HepG2 (cell line): ENCODE data around the gene RNF222. TPM values are rescaled to one million over a fixed set of nuclear protein-coding genes. Genes with fewer than 3 reads are reported as not detected.

Experiments
- ATAC-seq: fragments of 200-7000 bp; cut with Tn5 transposase; 3 replicates; pipeline ENCODE4 v1.9.1; 2020; ENCODE audit warnings: mild to moderate bottlenecking, moderate library complexity
- BruUV-seq: library from RNA; stranded (reverse); fragments of 400-500 nt; replicated peaks from 2 replicates; lab custom pipeline; 2021; lab: Mats Ljungman, UMichigan
- CTCF ChIA-PET: fragments of 300-600 bp; formaldehyde crosslinking; extraction: SDS; loops from one replicate; lab custom pipeline; 2021; ENCODE audit warnings: low total read pairs, inconsistent platforms, low intra/inter-chr PET ratio; lab: Yijun Ruan, JAX
- POLR2A ChIA-PET: fragments of 350-600 bp; sonication (Branson Sonifier 250); formaldehyde crosslinking; loops from one replicate; lab custom pipeline; 2020; ENCODE audit warnings: antibody characterized with exemption, inconsistent platforms; lab: Yijun Ruan, JAX
- DNase-seq: peaks from one replicate; pipeline ENCODE4 v3.0.0-alpha.2; 2015; ENCODE audit warnings: low spot score
- FAIRE-seq: peaks from 3 replicates; lab custom pipeline; 2011; peaks lifted over from hg19 to GRCh38; lab: Jason Lieb, UNC
- H2AFZ ChIP-seq: one replicate; pipeline ENCODE4 v1.6.1; 2011; ENCODE audit warnings: low read length, inconsistent platforms
- H3K27ac ChIP-seq: fragments of 300-600 bp; 3 replicates; pipeline ENCODE4 v1.8.0; 2011; ENCODE audit warnings: mixed run types, mild to moderate bottlenecking, mixed read lengths, low read length, inconsistent platforms; ENCODE audit not compliant: insufficient read depth; ENCODE audit errors: extremely low read length
- H3K27me3 ChIP-seq, 2 experiments: fragments of 200-600 bp in 1 of 2; 2 replicates in 1 of 2; 3 replicates in 1 of 2; pipeline versions ENCODE4 v1.6.0 to v1.8.0; 2011; ENCODE audit warnings: low read length in 2 of 2, mild to moderate bottlenecking in 2 of 2, moderate library complexity in 2 of 2, inconsistent platforms in 1 of 2; ENCODE audit not compliant: insufficient read depth in 2 of 2, control insufficient read depth in 1 of 2
- H3K36me3 ChIP-seq, 2 experiments: fragments of 200-600 bp in 1 of 2; replicated peaks in 1 of 2; 2 replicates in 1 of 2; 3 replicates in 1 of 2; pipeline versions ENCODE4 v1.5.1 to v1.8.0; 2011; ENCODE audit warnings: low read length in 2 of 2, inconsistent platforms in 1 of 2; ENCODE audit not compliant: insufficient read depth in 2 of 2, control insufficient read depth in 1 of 2
- H3K4me1 ChIP-seq: 2 replicates; pipeline ENCODE4 v1.5.1; 2012; ENCODE audit warnings: low read length, inconsistent platforms; ENCODE audit not compliant: insufficient read depth
- H3K4me2 ChIP-seq: 2 replicates; pipeline ENCODE4 v1.6.0; 2011; ENCODE audit warnings: low read depth, low read length, inconsistent platforms
- H3K4me3 ChIP-seq, 3 experiments: fragments of 200-600 bp in 1 of 3; sonication (generic), shearing (Covaris generic) in 1 of 3; replicated peaks in 1 of 3; 2 replicates each; pipeline ENCODE4 v1.5.1; 2011 to 2016; ENCODE audit warnings: low read length in 3 of 3, inconsistent platforms in 2 of 3, low read depth in 2 of 3, mild to moderate bottlenecking in 2 of 3, control low read depth in 1 of 3, mixed read lengths in 1 of 3; ENCODE audit not compliant: insufficient read depth in 1 of 3
- H3K79me2 ChIP-seq: one replicate; pipeline ENCODE4 v1.6.1; 2011; ENCODE audit warnings: low read length, inconsistent platforms; ENCODE audit not compliant: insufficient read depth
- H3K9ac ChIP-seq: 2 replicates; pipeline ENCODE4 v1.6.0; 2011; ENCODE audit warnings: mild to moderate bottlenecking, low read depth, low read length, inconsistent platforms; ENCODE audit not compliant: insufficient read depth
- H3K9me3 ChIP-seq: 2 replicates; pipeline ENCODE4 v1.5.1; 2012; ENCODE audit warnings: mild to moderate bottlenecking, low read length
- H4K20me1 ChIP-seq: 2 replicates; pipeline ENCODE4 v1.6.0; 2011; ENCODE audit warnings: inconsistent platforms, mild to moderate bottlenecking, low read length, moderate library complexity; ENCODE audit not compliant: insufficient read depth
- ATAD3A ChIP-seq: sonication (generic); formaldehyde crosslinking; IDR thresholded peaks from 2 replicates; pipeline ENCODE4 v1.4.0; 2020; ENCODE audit warnings: missing genetic modification reagents
- FLYWCH1 ChIP-seq: sonication (generic); formaldehyde crosslinking; IDR thresholded peaks from 2 replicates; pipeline ENCODE4 v1.8.1; 2023; ENCODE audit warnings: mild to moderate bottlenecking, missing genetic modification reagents
- GATA4 ChIP-seq: sonication (generic); IDR thresholded peaks from 2 replicates; pipeline ENCODE4 v1.6.1; 2016; ENCODE audit warnings: antibody characterized with exemption, low read depth, borderline replicate concordance
- HNRNPLL ChIP-seq: fragments of 200-400 bp; formaldehyde crosslinking; IDR thresholded peaks from 2 replicates; pipeline ENCODE4 v1.6.1; 2017; ENCODE audit warnings: mild to moderate bottlenecking, low read depth, low read length; ENCODE audit not compliant: poor library complexity, severe bottlenecking
- SMAD1 ChIP-seq: sonication (generic); formaldehyde crosslinking; IDR thresholded peaks from 2 replicates; pipeline ENCODE4 v1.4.0; 2020; ENCODE audit warnings: missing genetic modification reagents, low read depth, mild to moderate bottlenecking, borderline replicate concordance
- STAG1 ChIP-seq: sonication (generic); formaldehyde crosslinking; IDR thresholded peaks from 2 replicates; pipeline ENCODE4 v1.4.0; 2020; ENCODE audit warnings: missing genetic modification reagents
- ZFX ChIP-seq: sonication (generic); formaldehyde crosslinking; IDR thresholded peaks from 2 replicates; pipeline ENCODE4 v1.4.0; 2020; ENCODE audit warnings: mild to moderate bottlenecking, low read depth, missing genetic modification reagents, moderate library complexity
- ZMYM4 ChIP-seq: sonication (generic); formaldehyde crosslinking; IDR thresholded peaks from 2 replicates; pipeline ENCODE4 v1.8.1; 2023; ENCODE audit warnings: mild to moderate bottlenecking, missing genetic modification reagents
- ZNF232 ChIP-seq: sonication (generic); formaldehyde crosslinking; IDR thresholded peaks from 2 replicates; pipeline ENCODE4 v1.4.0; 2020; ENCODE audit warnings: missing genetic modification reagents, borderline replicate concordance
- ZNF260 ChIP-seq: sonication (generic); formaldehyde crosslinking; IDR thresholded peaks from 2 replicates; pipeline ENCODE4 v1.4.0; 2020; ENCODE audit warnings: missing genetic modification reagents, low read depth, mild to moderate bottlenecking, borderline replicate concordance
- ZNF274 ChIP-seq: sonication (generic); formaldehyde crosslinking; IDR thresholded peaks from 2 replicates; pipeline ENCODE4 v1.5.1; 2020; ENCODE audit warnings: mild to moderate bottlenecking, missing genetic modification reagents
- ZNF563 ChIP-seq: sonication (generic); formaldehyde crosslinking; IDR thresholded peaks from 2 replicates; pipeline ENCODE4 v1.8.0; 2022; ENCODE audit warnings: mild to moderate bottlenecking, moderate library complexity, missing genetic modification reagents
- ZSCAN21 ChIP-seq: sonication (generic); formaldehyde crosslinking; IDR thresholded peaks from 2 replicates; pipeline ENCODE4 v1.8.0; 2022; ENCODE audit warnings: mild to moderate bottlenecking, missing genetic modification reagents, moderate library complexity, borderline replicate concordance
- ZSCAN22 ChIP-seq: sonication (generic); formaldehyde crosslinking; IDR thresholded peaks from 2 replicates; pipeline ENCODE4 v1.4.0; 2020; ENCODE audit warnings: mild to moderate bottlenecking, missing genetic modification reagents
- WGBS: methylation state at CpG from one replicate; pipeline ENCODE4 v1.1.6; 2017; ENCODE audit warnings: low lambda C conversion rate; 5-methylcytosine and 5-hydroxymethylcytosine counted together
- in situ Hi-C: cut with HindIII; loops from 2 replicates; pipeline ENCODE4 v1.10.0; 2017; ENCODE audit warnings: low pct_unique_long_range_greater_than_20kb; ENCODE audit not compliant: extremely low pct_ligation_motif_present
- intact Hi-C: fragments of 100-400 bp; cut with micrococcal nuclease; formaldehyde crosslinking; loops from one replicate; pipeline ENCODE4 v1.10.0; 2022; ENCODE audit not compliant: unreplicated experiment
- polyA plus RNA-seq, 8 experiments: library from polyadenylated mRNA; depleted of rRNA in 3 of 8; stranded (reverse) in 7 of 8; unstranded in 1 of 8; fragments of >200 nt; fragmentation: Illumina TruSeq in 4 of 8; extraction: Trizol in 4 of 8; gene quantifications; 2 replicates each; pipeline versions ENCODE4 v1.2.1 to v1.2.3, GENCODE V29; 2011 to 2016; ENCODE audit warnings: low read depth in 4 of 8, missing spikeins in 1 of 8, mixed read lengths in 1 of 8; ENCODE audit not compliant: insufficient read depth in 1 of 8
- total RNA-seq, 5 experiments: library from RNA; depleted of rRNA; stranded (reverse); fragments of >200 nt; fragmentation: Illumina TruSeq; extraction: Trizol; gene quantifications; 2 replicates each; pipeline ENCODE4 v1.2.3, GENCODE V29; 2016; ENCODE audit warnings: low read depth in 1 of 5
- TF ChIP-seq, protein P1 (sequence below): sonication (generic); formaldehyde crosslinking; IDR thresholded peaks from 2 replicates; pipeline ENCODE4 v1.5.0; 2020; ENCODE audit warnings: missing genetic modification reagents

The RNF222 gene
- total and polyA plus RNA-seq, 2 of the 13 experiments (the other 11 are each of a cell fraction or from before 2014, with no cell fraction given), result not detected

DNA sequence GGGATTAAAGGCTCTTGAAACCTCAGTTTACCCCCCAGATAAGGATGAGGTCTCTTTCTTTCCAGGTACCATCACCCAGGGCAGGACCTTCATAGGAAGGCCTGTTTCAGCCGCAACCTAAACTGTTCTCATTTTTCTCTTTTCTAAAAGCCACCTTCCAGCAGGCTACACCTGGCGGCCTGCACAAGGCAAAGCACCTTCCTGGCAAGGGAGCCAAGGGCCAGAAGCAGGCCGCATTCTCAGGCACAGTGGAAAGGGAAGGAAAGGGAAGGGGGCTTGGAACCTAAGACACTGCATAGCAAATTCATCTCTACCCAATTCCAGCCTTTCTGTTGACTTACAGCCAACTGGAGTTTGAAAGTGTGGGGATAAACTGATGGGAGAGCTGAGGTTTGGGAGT lies 29.2 kb upstream of the RNF222 start:
- FAIRE-seq (no peak), DNase-seq (no peak), ATAC-seq (no peak)
- H2AFZ ChIP-seq, result no peak overlapping the region
- H3K36me3 ChIP-seq, result no peaks in the 10 kb centered on the region
- ChIA-PET POLR2A (interaction anchor here (3.9 kb wide), 1 partner anchor 9 kb away, joined by 14 read pairs; the partner anchor contains the start of gene NDEL1), CTCF (no interaction called here)
- no peaks in the 10 kb centered on the region for H4K20me1 ChIP-seq
- H3K27ac ChIP-seq, result no peak overlapping the region
- H3K9me3 ChIP-seq, result no peaks in the 10 kb centered on the region
- H3K4me2 ChIP-seq, result no peak overlapping the region
- 97% methylated on average over 3 of the region's 3 CpGs for WGBS
- H3K79me2 ChIP-seq, result no peaks in the 10 kb centered on the region
- no peaks in the 10 kb centered on the region for H3K27me3 ChIP-seq
- H3K4me3 ChIP-seq, result no peak overlapping the region
- TF ChIP-seq ZNF563 (CRISPR knock-in tag) (no peak), ZNF274 (no peak), GATA4 (no peak), SMAD1 (CRISPR knock-in tag) (no peak), ZNF260 (no peak)
- TF ChIP-seq, protein P1, sequence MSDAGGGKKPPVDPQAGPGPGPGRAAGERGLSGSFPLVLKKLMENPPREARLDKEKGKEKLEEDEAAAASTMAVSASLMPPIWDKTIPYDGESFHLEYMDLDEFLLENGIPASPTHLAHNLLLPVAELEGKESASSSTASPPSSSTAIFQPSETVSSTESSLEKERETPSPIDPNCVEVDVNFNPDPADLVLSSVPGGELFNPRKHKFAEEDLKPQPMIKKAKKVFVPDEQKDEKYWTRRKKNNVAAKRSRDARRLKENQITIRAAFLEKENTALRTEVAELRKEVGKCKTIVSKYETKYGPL, result no peak
- peaks cover 60% of the 10 kb centered on the region for H3K4me1 ChIP-seq
- intact Hi-C loops (no loop called here), in situ Hi-C loops (no loop called here)
- BruUV-seq, result no TSS peak
- no peak overlapping the region for H3K9ac ChIP-seq

- ATAC-seq, result no peak
- BruUV-seq, result no TSS peak
- no peaks in the 10 kb centered on the region for H3K36me3 ChIP-seq
- 60% methylated on average over 6 of the region's 6 CpGs for WGBS
- H3K4me1 ChIP-seq, result peaks cover 60% of the 10 kb centered on the region
- H3K4me3 ChIP-seq, result no peak overlapping the region
- TF ChIP-seq ZMYM4 (CRISPR knock-in tag) (no peak), ATAD3A (CRISPR knock-in tag) (no peak), ZFX (no peak), ZSCAN22 (CRISPR knock-in tag) (no peak), STAG1 (CRISPR knock-in tag) (no peak), FLYWCH1 (CRISPR knock-in tag) (no peak), ZNF232 (CRISPR knock-in tag) (no peak), ZSCAN21 (CRISPR knock-in tag) (no peak), HNRNPLL (no peak)
- TF ChIP-seq, all 625 proteins: peak for 0
- H4K20me1 ChIP-seq, result no peaks in the 10 kb centered on the region
- POLR2A ChIA-PET, result interaction anchor here (3.9 kb wide), 1 partner anchor 9 kb away, joined by 14 read pairs; the partner anchor contains the start of gene NDEL1
- H3K27me3 ChIP-seq, result no peaks in the 10 kb centered on the region
- H3K79me2 ChIP-seq, result no peaks in the 10 kb centered on the region
- CTCF ChIA-PET, result no interaction called here
- H3K4me2 ChIP-seq, result no peak overlapping the region
- in situ Hi-C loops (no loop called here), intact Hi-C loops (no loop called here)
- no peak overlapping the region for H3K27ac ChIP-seq
- DNase-seq (no peak), FAIRE-seq (no peak)
- no peaks in the 10 kb centered on the region for H3K9me3 ChIP-seq
- no peak overlapping the region for H3K9ac ChIP-seq
- H2AFZ ChIP-seq, result no peak overlapping the region
These were observed 28.6 kb upstream of the RNF222 start for GRCh38 chr17:8426094-8426720.
